ENCODE results near the gene SLC38A9. TPM values are rescaled to one million over a fixed set of nuclear protein-coding genes. Genes with fewer than 3 reads are reported as not detected.

The SLC38A9 gene
- total and polyA plus RNA-seq, 4 donors = 11.4 to 31.0 (median 18.6) TPM

GRCh38 chr5:55594671-55595070, 117.5 kb downstream of the SLC38A9 start:
- no peaks in the 10 kb centered on the region for H3K36me3 ChIP-seq (ENCODE audit: control insufficient read depth in 4 of 4, insufficient read depth in 3 of 4, low read depth in 1 of 4, low read length in 3 of 4)
- no peak for DNase-seq (ENCODE audit: low spot score)
- no peak overlapping the region for H3K27ac ChIP-seq (ENCODE audit: low read depth in 1 of 2, low read length in 2 of 2)
- H3K27me3 ChIP-seq (ENCODE audit: control insufficient read depth in 4 of 4, insufficient read depth in 4 of 4, low read length in 3 of 4) = no peaks in the 10 kb centered on the region
- no peak for TF ChIP-seq RXRA (IDR thresholded peaks at IDR 0.05)
- TF ChIP-seq EGR1 (IDR thresholded peaks at IDR 0.05; ENCODE audit: low read depth in 2 of 2) = no peak
- TF ChIP-seq HNF4A (conservative IDR thresholded peaks at IDR 0.05) = no peak
- no peak for TF ChIP-seq CTCF (IDR thresholded peaks at IDR 0.05; ENCODE audit: low read depth, low read length, missing input control)
- TF ChIP-seq GABPA (IDR thresholded peaks at IDR 0.05 in 1 of 2, conservative IDR thresholded peaks at IDR 0.05 in 1 of 2) = no peak
- H3K4me3 ChIP-seq (ENCODE audit: low read depth in 1 of 3, low read length in 3 of 3) = no peak overlapping the region
- H3K4me1 ChIP-seq (ENCODE audit: control insufficient read depth in 4 of 4, insufficient read depth in 4 of 4, low read length in 3 of 4) = peaks cover 11 to 23% (median 13%) of the 10 kb centered on the region in 4 donors
- H3K9ac ChIP-seq (ENCODE audit: low read depth in 1 of 2, low read length in 2 of 2) = no peak overlapping the region
- 92% methylated on average over 2 of the region's 2 CpGs for WGBS
- no peaks in the 10 kb centered on the region for H3K9me3 ChIP-seq (ENCODE audit: control insufficient read depth in 4 of 4, low read length in 3 of 4)

- 81% methylated on average over 3 of the region's 3 CpGs for WGBS
- no peak overlapping the region for H3K27ac ChIP-seq (ENCODE audit: low read depth in 1 of 2, low read length in 2 of 2)
- TF ChIP-seq FOXA1 (IDR thresholded peaks at IDR 0.05) = no peak
- TF ChIP-seq FOXA2 (IDR thresholded peaks at IDR 0.05) = no peak
- TF ChIP-seq, protein P1, sequence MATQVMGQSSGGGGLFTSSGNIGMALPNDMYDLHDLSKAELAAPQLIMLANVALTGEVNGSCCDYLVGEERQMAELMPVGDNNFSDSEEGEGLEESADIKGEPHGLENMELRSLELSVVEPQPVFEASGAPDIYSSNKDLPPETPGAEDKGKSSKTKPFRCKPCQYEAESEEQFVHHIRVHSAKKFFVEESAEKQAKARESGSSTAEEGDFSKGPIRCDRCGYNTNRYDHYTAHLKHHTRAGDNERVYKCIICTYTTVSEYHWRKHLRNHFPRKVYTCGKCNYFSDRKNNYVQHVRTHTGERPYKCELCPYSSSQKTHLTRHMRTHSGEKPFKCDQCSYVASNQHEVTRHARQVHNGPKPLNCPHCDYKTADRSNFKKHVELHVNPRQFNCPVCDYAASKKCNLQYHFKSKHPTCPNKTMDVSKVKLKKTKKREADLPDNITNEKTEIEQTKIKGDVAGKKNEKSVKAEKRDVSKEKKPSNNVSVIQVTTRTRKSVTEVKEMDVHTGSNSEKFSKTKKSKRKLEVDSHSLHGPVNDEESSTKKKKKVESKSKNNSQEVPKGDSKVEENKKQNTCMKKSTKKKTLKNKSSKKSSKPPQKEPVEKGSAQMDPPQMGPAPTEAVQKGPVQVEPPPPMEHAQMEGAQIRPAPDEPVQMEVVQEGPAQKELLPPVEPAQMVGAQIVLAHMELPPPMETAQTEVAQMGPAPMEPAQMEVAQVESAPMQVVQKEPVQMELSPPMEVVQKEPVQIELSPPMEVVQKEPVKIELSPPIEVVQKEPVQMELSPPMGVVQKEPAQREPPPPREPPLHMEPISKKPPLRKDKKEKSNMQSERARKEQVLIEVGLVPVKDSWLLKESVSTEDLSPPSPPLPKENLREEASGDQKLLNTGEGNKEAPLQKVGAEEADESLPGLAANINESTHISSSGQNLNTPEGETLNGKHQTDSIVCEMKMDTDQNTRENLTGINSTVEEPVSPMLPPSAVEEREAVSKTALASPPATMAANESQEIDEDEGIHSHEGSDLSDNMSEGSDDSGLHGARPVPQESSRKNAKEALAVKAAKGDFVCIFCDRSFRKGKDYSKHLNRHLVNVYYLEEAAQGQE (IDR thresholded peaks at IDR 0.05) = no peak
- TF ChIP-seq TAF1 (conservative IDR thresholded peaks at IDR 0.05) = no peak
- no peak for TF ChIP-seq HNF4G (IDR thresholded peaks at IDR 0.05)
- no peak for TF ChIP-seq JUND (IDR thresholded peaks at IDR 0.05)
- TF ChIP-seq MAX (IDR thresholded peaks at IDR 0.05) = no peak
- TF ChIP-seq RXRA (IDR thresholded peaks at IDR 0.05) = no peak
- no peak for TF ChIP-seq YY1 (IDR thresholded peaks at IDR 0.05)
- no peak for TF ChIP-seq SP1 (IDR thresholded peaks at IDR 0.05)
- TF ChIP-seq EGR1 (IDR thresholded peaks at IDR 0.05; ENCODE audit: low read depth in 2 of 2) = no peak
- TF ChIP-seq CTCF (IDR thresholded peaks at IDR 0.05; ENCODE audit: low read depth, low read length, missing input control) = no peak
- TF ChIP-seq RAD21 (IDR thresholded peaks at IDR 0.05) = no peak
- no peak for TF ChIP-seq NR2F2 (IDR thresholded peaks at IDR 0.05)
- no peak for TF ChIP-seq GABPA (IDR thresholded peaks at IDR 0.05 in 1 of 2, conservative IDR thresholded peaks at IDR 0.05 in 1 of 2)
- no peak for TF ChIP-seq HNF4A (conservative IDR thresholded peaks at IDR 0.05)
- TF ChIP-seq, protein P2, sequence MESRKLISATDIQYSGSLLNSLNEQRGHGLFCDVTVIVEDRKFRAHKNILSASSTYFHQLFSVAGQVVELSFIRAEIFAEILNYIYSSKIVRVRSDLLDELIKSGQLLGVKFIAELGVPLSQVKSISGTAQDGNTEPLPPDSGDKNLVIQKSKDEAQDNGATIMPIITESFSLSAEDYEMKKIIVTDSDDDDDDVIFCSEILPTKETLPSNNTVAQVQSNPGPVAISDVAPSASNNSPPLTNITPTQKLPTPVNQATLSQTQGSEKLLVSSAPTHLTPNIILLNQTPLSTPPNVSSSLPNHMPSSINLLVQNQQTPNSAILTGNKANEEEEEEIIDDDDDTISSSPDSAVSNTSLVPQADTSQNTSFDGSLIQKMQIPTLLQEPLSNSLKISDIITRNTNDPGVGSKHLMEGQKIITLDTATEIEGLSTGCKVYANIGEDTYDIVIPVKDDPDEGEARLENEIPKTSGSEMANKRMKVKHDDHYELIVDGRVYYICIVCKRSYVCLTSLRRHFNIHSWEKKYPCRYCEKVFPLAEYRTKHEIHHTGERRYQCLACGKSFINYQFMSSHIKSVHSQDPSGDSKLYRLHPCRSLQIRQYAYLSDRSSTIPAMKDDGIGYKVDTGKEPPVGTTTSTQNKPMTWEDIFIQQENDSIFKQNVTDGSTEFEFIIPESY (IDR thresholded peaks at IDR 0.05) = no peak
- no peak for TF ChIP-seq ATF3 (IDR thresholded peaks at IDR 0.05)
These were observed 119.0 kb downstream of the SLC38A9 start for GRCh38 chr5:55593115-55593472.

More at GRCh38 chr5:55593115-55593472, 119.0 kb downstream of the SLC38A9 start:
- Histone ChIP-seq H3K9me3 (ENCODE audit: control insufficient read depth in 4 of 4, low read length in 3 of 4) (no peaks in the 10 kb centered on the region), H3K9ac (ENCODE audit: low read depth in 1 of 2, low read length in 2 of 2) (no peak overlapping the region), H3K4me1 (ENCODE audit: control insufficient read depth in 4 of 4, insufficient read depth in 4 of 4, low read length in 3 of 4) (peaks cover 7 to 14% (median 10%) of the 10 kb centered on the region in 4 donors), H3K27me3 (ENCODE audit: control insufficient read depth in 4 of 4, insufficient read depth in 4 of 4, low read length in 3 of 4) (no peaks in the 10 kb centered on the region), H3K36me3 (ENCODE audit: control insufficient read depth in 4 of 4, insufficient read depth in 3 of 4, low read depth in 1 of 4, low read length in 3 of 4) (no peaks in the 10 kb centered on the region), H3K4me3 (ENCODE audit: low read depth in 1 of 3, low read length in 3 of 3) (no peak overlapping the region)
- DNase-seq (ENCODE audit: low spot score) = no peak

Measured in liver (tissue), 9 donors.